IMR-90 (cell line): Measurements from ENCODE around the gene PCSK1N. TPM values are rescaled to one million over a fixed set of nuclear protein-coding genes. Genes with fewer than 3 reads are reported as not detected.

ENCODE experiments used
- ATAC-seq: fragments of 200-7000 bp; cut with Tn5 transposase; 2 replicates; pipeline ENCODE4 v1.9.1; 2020; ENCODE audit warnings: low read depth, mild to moderate bottlenecking, moderate library complexity
- BruUV-seq: library from RNA; stranded (reverse); fragments of 400-500 nt; replicated peaks from 2 replicates; lab custom pipeline; 2021; lab: Mats Ljungman, UMichigan
- CTCF ChIA-PET: fragments of 300-600 bp; formaldehyde crosslinking; extraction: SDS; loops from one replicate; lab custom pipeline; 2021; ENCODE audit warnings: antibody characterized with exemption; lab: Yijun Ruan, JAX
- POLR2A ChIA-PET: fragments of 300-600 bp; sonication (Branson Sonifier 250); formaldehyde crosslinking; loops from one replicate; lab custom pipeline; 2022; ENCODE audit warnings: antibody characterized with exemption; ENCODE audit not compliant: unreplicated experiment; lab: Charles Lee
- DNase-seq: peaks from one replicate; pipeline ENCODE4 v3.0.0; 2013
- H2AFZ ChIP-seq: replicated peaks from 2 replicates; pipeline ENCODE3; 2013; ENCODE audit warnings: low read length, mild to moderate bottlenecking; ENCODE audit not compliant: poor library complexity
- H2AK5ac ChIP-seq: 2 replicates; pipeline ENCODE4 v1.6.1; 2013; ENCODE audit warnings: low read depth, low read length, inconsistent platforms
- H2AK9ac ChIP-seq: replicated peaks from 2 replicates; pipeline ENCODE3; 2013; ENCODE audit warnings: mild to moderate bottlenecking, low read depth, low read length, moderate library complexity; ENCODE audit not compliant: poor library complexity
- H2BK120ac ChIP-seq: 2 replicates; pipeline ENCODE4 v1.6.1; 2013; ENCODE audit warnings: low read depth, low read length, inconsistent platforms
- H2BK15ac ChIP-seq: 3 replicates; pipeline ENCODE4 v1.6.1; 2013; ENCODE audit warnings: low read depth, low read length, inconsistent platforms
- H2BK20ac ChIP-seq: 2 replicates; pipeline ENCODE4 v1.6.1; 2013; ENCODE audit warnings: low read depth, mild to moderate bottlenecking, inconsistent platforms, low read length, moderate library complexity
- H2BK5ac ChIP-seq: 2 replicates; pipeline ENCODE4 v1.6.1; 2013; ENCODE audit warnings: mild to moderate bottlenecking, low read depth, low read length, inconsistent platforms; ENCODE audit not compliant: poor library complexity, severe bottlenecking
- H3K14ac ChIP-seq: replicated peaks from 2 replicates; pipeline ENCODE4 v1.6.1; 2013; ENCODE audit warnings: low read depth, low read length, inconsistent platforms
- H3K18ac ChIP-seq: 2 replicates; pipeline ENCODE4 v1.6.1; 2013; ENCODE audit warnings: low read depth, low read length, control low read depth
- H3K23ac ChIP-seq: 2 replicates; pipeline ENCODE4 v1.6.1; 2013; ENCODE audit warnings: low read depth, low read length, inconsistent platforms
- H3K27ac ChIP-seq: 2 replicates; pipeline ENCODE4 v1.5.1; 2013; ENCODE audit warnings: mild to moderate bottlenecking, control low read depth, low read length; ENCODE audit not compliant: insufficient read depth
- H3K27me3 ChIP-seq: 2 replicates; pipeline ENCODE4 v1.6.1; 2013; ENCODE audit warnings: low read length; ENCODE audit not compliant: control insufficient read depth, insufficient read depth
- H3K36me3 ChIP-seq: 2 replicates; pipeline ENCODE4 v1.6.1; 2013; ENCODE audit warnings: low read length, mixed read lengths; ENCODE audit not compliant: control insufficient read depth, insufficient read depth
- H3K4ac ChIP-seq: 2 replicates; pipeline ENCODE4 v1.6.1; 2013; ENCODE audit warnings: low read depth, low read length, inconsistent platforms
- H3K4me1 ChIP-seq: 2 replicates; pipeline ENCODE4 v1.6.1; 2013; ENCODE audit warnings: low read length, mixed read lengths; ENCODE audit not compliant: control insufficient read depth, insufficient read depth
- H3K4me2 ChIP-seq: 2 replicates; pipeline ENCODE4 v1.6.1; 2013; ENCODE audit warnings: low read depth, mild to moderate bottlenecking, control low read depth, low read length, moderate library complexity
- H3K4me3 ChIP-seq: 2 replicates; pipeline ENCODE4 v1.5.1; 2013; ENCODE audit warnings: low read depth, mild to moderate bottlenecking, control low read depth, low read length, moderate library complexity; ENCODE audit not compliant: insufficient read depth
- H3K56ac ChIP-seq: 2 replicates; pipeline ENCODE4 v1.6.1; 2013; ENCODE audit warnings: low read length, inconsistent platforms; ENCODE audit not compliant: insufficient read depth; ENCODE audit errors: extremely low read depth
- H3K79me1 ChIP-seq, 2 experiments: 2 replicates each; pipeline ENCODE4 v1.6.1; 2013; ENCODE audit warnings: low read length in 2 of 2, inconsistent platforms in 1 of 2, low read depth in 1 of 2
- H3K9ac ChIP-seq: 2 replicates; pipeline ENCODE4 v1.6.1; 2013; ENCODE audit warnings: low read depth, low read length, control low read depth
- H3K9me1 ChIP-seq: 2 replicates; pipeline ENCODE4 v1.6.1; 2013; ENCODE audit warnings: low read length, inconsistent platforms; ENCODE audit not compliant: insufficient read depth
- H3K9me3 ChIP-seq: 2 replicates; pipeline ENCODE4 v1.6.1; 2013; ENCODE audit warnings: low read length; ENCODE audit not compliant: control insufficient read depth, insufficient read depth
- H4K20me1 ChIP-seq: 2 replicates; pipeline ENCODE4 v1.6.1; 2013; ENCODE audit warnings: low read length, inconsistent platforms; ENCODE audit not compliant: insufficient read depth
- H4K5ac ChIP-seq: 2 replicates; pipeline ENCODE4 v1.6.1; 2013; ENCODE audit warnings: mild to moderate bottlenecking, low read depth, low read length, control low read depth
- H4K8ac ChIP-seq, 2 experiments: 2 replicates each; pipeline ENCODE4 v1.6.1; 2013; ENCODE audit warnings: low read depth in 2 of 2, low read length in 2 of 2, control low read depth in 1 of 2, inconsistent platforms in 1 of 2
- H4K91ac ChIP-seq: 2 replicates; pipeline ENCODE4 v1.6.1; 2013; ENCODE audit warnings: low read depth, low read length, inconsistent platforms; ENCODE audit not compliant: insufficient read depth
- FOS ChIP-seq: fragments of 150-350 bp; IDR thresholded peaks from 2 replicates; pipeline ENCODE4 v1.6.1; 2016; ENCODE audit warnings: low read depth, low read length
- RCOR1 ChIP-seq: IDR thresholded peaks from 2 replicates; pipeline ENCODE4 v1.6.1; 2012; ENCODE audit warnings: mild to moderate bottlenecking, low read length, improper control_type of control experiment; ENCODE audit not compliant: insufficient replicate concordance
- RFX5 ChIP-seq: IDR thresholded peaks from 2 replicates; pipeline ENCODE4 v1.8.0; 2012; ENCODE audit warnings: low read depth, mild to moderate bottlenecking, low read length, moderate library complexity
- WGBS, 2 experiments: methylation state at CpG; one replicate each; pipeline versions ENCODE4 v1.1.5 to v1.1.7; 2013; ENCODE audit warnings: missing lambda C conversion rate in 2 of 2; ENCODE audit not compliant: insufficient read length in 1 of 2; ENCODE audit errors: extremely low coverage in 2 of 2; 5-methylcytosine and 5-hydroxymethylcytosine counted together
- dilution Hi-C: fragments of 300-500 bp; cut with HindIII; formaldehyde crosslinking; loops from one replicate; pipeline ENCODE4 v1.14.3; 2018; ENCODE audit warnings: low sequenced_read_pairs; ENCODE audit not compliant: unreplicated experiment
- in situ Hi-C: fragments of 300-500 bp; cut with MboI; formaldehyde crosslinking; loops from 3 replicates; pipeline ENCODE4 v1.14.3; 2019; ENCODE audit warnings: low sequenced_read_pairs, inconsistent platforms, mixed read lengths
- intact Hi-C: fragments of 100-400 bp; cut with micrococcal nuclease; formaldehyde crosslinking; loops from 2 replicates; pipeline ENCODE4 v1.10.0; 2022
- polyA plus RNA-seq, 3 experiments: library from polyadenylated mRNA; depleted of rRNA; stranded (reverse); fragments of >200 nt; gene quantifications; 2 replicates each; pipeline ENCODE4 v1.2.3, GENCODE V29; 2012; ENCODE audit warnings: low replicate concordance in 1 of 3
- total RNA-seq: library from RNA; depleted of rRNA; stranded (reverse); fragments of >200 nt; gene quantifications from 2 replicates; pipeline ENCODE4 v1.2.3, GENCODE V29; 2012

PCSK1N gene
- total and polyA plus RNA-seq, 2 of the 4 experiments (the other 2 are of a cell fraction), result 0.12 TPM; not detected in 1

DNA sequence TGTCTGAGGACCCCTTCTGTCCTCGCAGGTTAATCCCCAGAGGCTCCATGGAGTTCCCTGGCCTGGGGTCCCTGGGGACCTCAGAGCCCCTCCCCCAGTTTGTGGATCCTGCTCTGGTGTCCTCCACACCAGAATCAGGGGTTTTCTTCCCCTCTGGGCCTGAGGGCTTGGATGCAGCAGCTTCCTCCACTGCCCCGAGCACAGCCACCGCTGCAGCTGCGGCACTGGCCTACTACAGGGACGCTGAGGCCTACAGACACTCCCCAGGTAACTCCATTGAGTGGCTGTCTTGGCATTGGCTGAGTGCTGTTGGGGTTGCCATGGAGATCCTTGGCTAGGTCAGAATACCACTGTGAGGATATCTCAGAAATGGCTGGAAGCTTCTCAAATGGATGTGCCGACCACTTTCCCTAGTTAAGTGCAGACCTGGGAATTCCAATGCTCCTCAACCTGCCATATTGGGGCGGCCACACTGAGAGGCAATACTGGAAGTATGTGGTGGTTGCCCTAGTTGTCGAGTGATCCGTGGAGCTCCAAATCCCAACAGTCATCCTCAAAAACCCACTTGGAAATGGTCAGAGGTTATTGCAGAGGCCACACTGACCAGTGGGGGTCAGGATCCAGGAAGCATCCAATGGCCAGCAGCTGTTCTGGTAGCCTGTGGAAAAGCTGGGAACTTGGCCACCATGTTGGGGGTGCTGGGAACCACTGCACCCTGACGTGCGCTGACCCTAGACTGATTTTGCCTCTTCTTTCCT lies 44.2 kb downstream of the PCSK1N start:
- ChIA-PET POLR2A (no interaction called here), CTCF (no interaction called here)
- Histone ChIP-seq H3K27me3 (peaks cover 17% of the 10 kb centered on the region), H3K4me2 (no peak overlapping the region), H3K4me1 (no peaks in the 10 kb centered on the region; the same call in none of the 2 replicates), H2BK120ac (no peak overlapping the region), H2BK5ac (no peak overlapping the region), H3K23ac (no peak overlapping the region), H3K9ac (no peak overlapping the region), H2BK20ac (no peak overlapping the region), H4K5ac (no peak overlapping the region), H3K9me3 (no peaks in the 10 kb centered on the region), H3K4ac (no peak overlapping the region), H4K8ac (no peak overlapping the region), H2AFZ (no peak overlapping the region), H4K91ac (no peak overlapping the region), H3K27ac (no peak overlapping the region), H2AK9ac (no peak overlapping the region), H3K4me3 (no peak overlapping the region), H2BK15ac (no peak overlapping the region), H3K36me3 (no peaks in the 10 kb centered on the region), H3K9me1 (peaks cover 7% of the 10 kb centered on the region; the same call in 1 of the 2 replicates), H4K20me1 (no peaks in the 10 kb centered on the region), H3K79me1 (no peaks in the 10 kb centered on the region), H3K56ac (no peak overlapping the region), H3K18ac (no peak overlapping the region), H2AK5ac (no peak overlapping the region), H3K14ac (no peak overlapping the region)
- 40% methylated on average over 2 of the region's 11 CpGs; no CpG with 5 or more reads in 1 of the 2 experiments for WGBS, 2 experiments
- no peak for ATAC-seq
- TF ChIP-seq RFX5, result no peak
- TF ChIP-seq FOS, result no peak
- no peak for TF ChIP-seq RCOR1
- no peak for DNase-seq
- in situ Hi-C loops, result no loop called here
- BruUV-seq, result no TSS peak
- intact Hi-C loops, result no loop called here
- dilution Hi-C loops, result no loop called here
